Stimulated activated CD8-positive, alpha-beta memory T cell treated with anti-CD3 and anti-CD28 coated beads, Interleukin-4, amount 100 ng/mL, for 1 hour (primary cell): ENCODE results near the gene CDH24.

Experiments used
- DNase-seq, 2 donors: peaks; one replicate each; pipeline ENCODE4 v3.0.0-alpha.2; 2020; ENCODE audit warnings: low read depth in 2 of 2, low spot score in 1 of 2

Gene CDH24

GRCh38 chr14:22998329-22999012, 58.8 kb downstream of the CDH24 start:
- no peak for DNase-seq

- no peak for DNase-seq
These were observed 59.5 kb downstream of the CDH24 start for GRCh38 chr14:22997676-22998323.
